Stimulated activated naive B cell treated with anti-CD40 and anti-IgM and Interleukin-4, amounts not matched to agents 10 μg/mL and 1 μg/mL and 100 μg/mL, for 72 hours (primary cell): Measurements from ENCODE around the gene COPRS.

Experiments
- ATAC-seq, 2 donors: fragments of 150-1000 bp; cut with Tn5 transposase; replicated peaks; 2 replicates each; pipeline ENCODE4 v1.10.0; 2021; ENCODE audit warnings: moderate library complexity in 1 of 2
- DNase-seq: peaks from one replicate; pipeline ENCODE4 v3.0.0; 2021
- H3K27ac Mint-ChIP-seq: one replicate; pipeline ENCODE4 v1.8.0; 2022; ENCODE audit warnings: mild to moderate bottlenecking, mixed read lengths
- H3K27me3 Mint-ChIP-seq, 2 donors: one replicate each; pipeline ENCODE4 v1.8.0; 2022; ENCODE audit warnings: mixed read lengths in 2 of 2
- H3K36me3 Mint-ChIP-seq, 2 donors: one replicate each; pipeline ENCODE4 v1.8.0; 2022; ENCODE audit warnings: mixed read lengths in 2 of 2, mild to moderate bottlenecking in 1 of 2
- H3K4me1 Mint-ChIP-seq, 2 donors: one replicate each; pipeline ENCODE4 v1.8.0; 2022; ENCODE audit warnings: mixed read lengths in 2 of 2, mild to moderate bottlenecking in 1 of 2
- H3K4me3 Mint-ChIP-seq, 2 donors: one replicate each; pipeline ENCODE4 v1.8.0; 2022; ENCODE audit warnings: mild to moderate bottlenecking in 2 of 2, mixed read lengths in 2 of 2, moderate library complexity in 1 of 2
- H3K9me3 Mint-ChIP-seq, 2 donors: one replicate each; pipeline ENCODE4 v1.8.0; 2022; ENCODE audit warnings: mixed read lengths in 2 of 2, mild to moderate bottlenecking in 1 of 2

The COPRS gene

DNA sequence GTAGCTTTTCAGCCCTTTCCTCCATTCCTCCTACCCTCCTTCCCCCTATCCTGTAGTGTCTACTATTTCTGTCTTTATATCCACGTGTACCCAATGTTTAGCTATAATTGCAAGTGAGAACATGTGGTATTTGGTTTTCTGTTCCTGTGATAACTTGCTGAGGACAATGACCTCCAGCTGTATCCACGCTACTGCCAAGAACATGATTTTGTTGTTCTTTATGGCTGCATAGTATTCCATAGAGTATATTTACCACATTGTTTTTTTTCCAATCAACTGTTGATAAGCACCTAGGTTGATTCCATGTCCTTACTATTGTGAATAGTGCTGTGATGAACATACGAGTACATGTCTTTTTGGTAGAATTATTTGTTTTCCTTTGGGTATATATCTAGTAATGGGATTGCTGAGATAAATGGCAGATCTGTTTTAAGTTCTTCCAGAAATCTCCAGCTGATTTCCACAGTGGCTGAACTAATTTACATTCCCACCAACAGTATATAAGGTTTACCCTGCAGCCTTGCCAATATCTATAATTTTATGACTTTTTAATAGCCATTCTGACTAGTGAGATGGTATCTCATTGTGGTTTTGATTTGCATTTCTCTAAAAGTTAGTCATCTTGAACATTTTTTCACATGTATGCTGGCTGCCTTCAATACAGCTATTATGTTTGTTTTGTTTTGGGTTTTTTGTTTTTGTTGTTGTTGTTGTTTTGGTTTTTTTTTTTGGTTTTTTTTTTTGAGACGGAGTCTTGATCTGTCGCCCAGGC lies 10.9 kb upstream of the COPRS start:
- ATAC-seq (no peak), DNase-seq (no peak)
- H3K9me3 Mint-ChIP-seq: no peaks in the 10 kb centered on the region
- H3K4me1 Mint-ChIP-seq: no peaks in the 10 kb centered on the region
- H3K27ac Mint-ChIP-seq: no peak overlapping the region
- no peaks in the 10 kb centered on the region for H3K27me3 Mint-ChIP-seq
- no peak overlapping the region for H3K4me3 Mint-ChIP-seq
- H3K36me3 Mint-ChIP-seq: peaks cover 33 to 44% of the 10 kb centered on the region in 2 donors

DNA sequence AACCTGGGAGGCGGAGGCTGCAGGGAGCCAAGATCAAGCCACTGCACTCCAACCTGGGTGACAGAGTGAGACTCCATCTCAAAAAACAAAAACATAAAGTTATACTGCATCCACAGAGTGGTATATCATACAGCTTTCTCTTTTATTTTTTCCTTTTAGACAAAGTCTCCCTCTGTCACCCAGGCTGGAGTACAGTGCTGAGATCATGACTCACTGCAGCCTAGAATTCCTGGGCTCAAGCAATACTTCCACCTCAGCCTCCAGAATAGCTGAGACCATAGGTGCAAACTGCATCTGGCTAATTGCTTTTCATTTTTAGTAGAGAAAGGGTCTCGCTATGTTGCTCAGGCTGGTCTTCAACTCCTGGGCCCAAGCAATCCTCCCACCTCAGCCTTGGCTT lies 10.0 kb upstream of the COPRS start:
- no peak for DNase-seq
- Mint-ChIP-seq H3K27ac (no peak overlapping the region), H3K36me3 (peaks cover 35 to 48% of the 10 kb centered on the region in 2 donors), H3K4me1 (no peaks in the 10 kb centered on the region), H3K4me3 (no peak overlapping the region), H3K27me3 (no peaks in the 10 kb centered on the region), H3K9me3 (no peaks in the 10 kb centered on the region)
- no peak for ATAC-seq

DNA sequence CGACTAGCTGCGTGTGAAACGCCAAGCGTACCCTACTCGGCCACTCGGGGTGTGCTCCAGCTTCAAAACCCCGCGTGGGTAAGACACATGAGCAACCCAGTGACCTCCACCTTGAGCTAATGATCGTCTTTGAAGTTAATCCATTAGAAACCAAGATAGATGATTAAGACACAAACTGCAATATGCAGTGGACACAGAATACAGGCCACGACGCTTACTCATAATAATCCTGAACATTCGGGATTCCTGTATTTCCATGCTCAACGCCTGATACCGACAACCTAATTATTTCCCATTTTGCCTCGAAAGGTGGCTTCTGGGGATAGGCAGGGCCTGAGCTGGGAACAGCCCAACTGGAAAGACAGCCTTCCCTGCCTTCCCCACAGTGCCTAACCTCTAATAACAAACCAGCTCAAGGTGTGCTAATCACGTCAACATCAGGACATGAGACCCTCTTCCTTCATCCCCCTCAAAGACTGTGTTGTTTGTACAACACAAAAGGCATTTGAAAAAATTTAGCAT lies 504 bp upstream of the COPRS start:
- H3K27ac Mint-ChIP-seq: peak overlapping the region; percentile 51
- DNase-seq (no peak), ATAC-seq (no peak)
- H3K27me3 Mint-ChIP-seq: no peaks in the 10 kb centered on the region
- peak overlapping the region; percentile 74 to 86 for H3K4me3 Mint-ChIP-seq
- peaks cover 18 to 27% of the 10 kb centered on the region in 2 donors for H3K4me1 Mint-ChIP-seq
- peaks cover 23 to 29% of the 10 kb centered on the region in 2 donors for H3K36me3 Mint-ChIP-seq
- H3K9me3 Mint-ChIP-seq: no peaks in the 10 kb centered on the region

DNA sequence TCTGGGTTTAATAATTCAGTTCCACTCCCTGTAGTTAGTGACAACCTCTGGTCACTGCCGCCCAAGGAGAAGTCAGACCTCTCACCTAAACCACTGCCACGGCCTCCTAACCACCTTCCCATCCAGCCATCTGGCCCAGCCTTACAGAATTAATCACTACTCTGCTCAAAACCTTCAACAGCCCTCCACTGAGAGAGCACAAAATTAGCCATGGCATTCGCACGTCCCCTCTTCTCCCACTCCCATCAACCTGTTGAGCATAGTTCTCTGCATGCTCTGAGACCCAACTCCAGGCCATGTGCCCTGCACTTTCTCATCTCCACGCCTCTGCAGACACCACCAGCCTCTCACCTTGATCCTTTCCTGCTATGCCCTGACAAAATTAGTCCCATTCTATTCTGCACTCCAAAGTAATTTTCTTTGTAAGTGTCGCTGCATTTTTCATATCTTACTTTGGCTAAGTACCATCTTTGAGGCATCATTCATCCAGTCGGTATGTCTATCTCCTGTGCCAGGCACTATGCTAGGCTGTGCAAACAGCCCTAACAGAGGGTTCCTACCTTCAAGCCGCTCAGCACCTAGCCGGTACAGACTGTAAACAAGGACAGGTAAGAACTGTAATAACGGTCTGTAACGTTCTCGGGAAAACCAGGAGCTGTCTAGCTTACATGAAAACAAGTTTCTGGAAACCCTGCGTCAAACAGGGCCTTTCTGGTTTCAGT lies 963 bp downstream of the COPRS start:
- ATAC-seq (peak; percentile 41 to 49), DNase-seq (no peak)
- no peaks in the 10 kb centered on the region for H3K27me3 Mint-ChIP-seq
- H3K4me3 Mint-ChIP-seq: peak overlapping the region; percentile 86 to 87
- peaks cover 20 to 30% of the 10 kb centered on the region in 2 donors for H3K36me3 Mint-ChIP-seq
- peak overlapping the region; percentile 88 for H3K27ac Mint-ChIP-seq
- no peaks in the 10 kb centered on the region for H3K9me3 Mint-ChIP-seq
- H3K4me1 Mint-ChIP-seq: peaks cover 21 to 27% of the 10 kb centered on the region in 2 donors

DNA sequence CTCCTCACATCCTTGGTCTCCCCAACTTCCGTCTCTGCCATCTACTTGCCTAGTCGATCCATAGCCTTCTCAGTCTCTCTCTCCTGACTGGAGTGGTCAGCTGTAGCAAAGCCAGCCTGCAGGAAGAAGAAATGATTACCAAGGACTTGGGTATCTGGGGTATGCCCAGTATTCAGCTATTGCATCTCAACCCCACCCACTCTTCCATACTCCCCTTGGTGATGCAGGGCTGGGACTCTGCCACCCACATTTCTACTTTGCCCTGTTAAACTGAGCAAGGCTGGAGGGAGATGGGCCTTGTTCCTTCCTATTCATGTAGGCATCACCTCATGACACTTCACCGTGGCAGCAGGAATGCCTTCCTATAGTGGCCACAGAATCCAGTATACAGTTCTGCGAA lies 2.3 kb downstream of the COPRS start:
- DNase-seq (no peak), ATAC-seq (no peak)
- H3K4me1 Mint-ChIP-seq: peaks cover 21 to 27% of the 10 kb centered on the region in 2 donors
- H3K36me3 Mint-ChIP-seq: peaks cover 24 to 35% of the 10 kb centered on the region in 2 donors
- H3K27ac Mint-ChIP-seq: no peak overlapping the region
- no peaks in the 10 kb centered on the region for H3K9me3 Mint-ChIP-seq
- no peak overlapping the region for H3K4me3 Mint-ChIP-seq
- H3K27me3 Mint-ChIP-seq: no peaks in the 10 kb centered on the region

DNA sequence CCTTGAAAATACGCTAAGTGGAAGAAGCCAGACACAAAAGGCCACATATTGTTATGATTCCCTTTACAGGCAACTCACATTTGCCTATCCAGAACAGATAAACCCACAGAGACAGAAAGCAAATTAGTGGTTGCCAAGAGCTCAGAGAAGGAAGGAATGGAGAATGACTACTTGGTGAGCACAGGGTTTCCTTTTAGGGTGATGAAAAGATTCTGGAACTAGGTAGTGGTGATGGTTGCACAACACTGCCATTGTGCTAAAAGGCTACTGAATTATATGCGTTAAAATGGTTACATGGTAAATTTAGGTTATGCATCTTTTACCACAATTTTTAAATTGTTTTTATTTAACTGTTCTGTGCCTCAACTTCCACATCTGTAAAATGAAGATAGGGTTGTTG lies 4.4 kb downstream of the COPRS start:
- no peak for DNase-seq
- H3K27ac Mint-ChIP-seq: no peak overlapping the region

DNA sequence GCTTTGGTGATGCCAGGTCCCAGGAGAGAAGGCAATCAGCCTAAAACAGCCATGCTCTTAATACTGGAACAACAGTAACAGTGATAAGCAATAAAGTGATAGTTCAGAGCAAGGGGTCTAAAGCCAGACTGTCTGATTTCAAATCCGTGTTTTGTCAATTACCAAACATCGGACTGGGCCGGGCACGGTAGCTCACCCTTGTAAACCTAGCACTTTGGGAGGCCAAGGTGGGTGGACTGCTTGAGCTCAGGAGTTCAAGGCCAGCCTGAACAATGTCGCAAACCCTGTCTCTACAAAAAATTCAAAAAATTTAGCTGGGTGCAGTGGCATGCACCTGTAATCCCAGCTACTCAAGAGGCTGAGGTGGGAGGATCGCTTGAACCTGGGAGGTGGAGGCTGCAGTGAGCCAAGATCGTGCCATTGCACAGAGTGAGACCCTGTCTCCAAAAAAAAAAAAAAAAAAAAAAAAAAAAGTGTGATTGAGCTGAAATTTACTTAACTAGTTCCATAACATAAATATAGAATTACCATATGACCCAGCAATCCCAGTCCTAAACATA lies 5.1 kb downstream of the COPRS start:
- no peak overlapping the region for H3K27ac Mint-ChIP-seq
- H3K36me3 Mint-ChIP-seq: peaks cover 29 to 31% of the 10 kb centered on the region in 2 donors
- peaks cover 18 to 26% of the 10 kb centered on the region in 2 donors for H3K4me1 Mint-ChIP-seq
- no peak for DNase-seq
- H3K27me3 Mint-ChIP-seq: no peaks in the 10 kb centered on the region
- no peak for ATAC-seq
- no peaks in the 10 kb centered on the region for H3K9me3 Mint-ChIP-seq
- H3K4me3 Mint-ChIP-seq: no peak overlapping the region

More for the DNA sequence above, 4.4 kb downstream of the COPRS start:
- Mint-ChIP-seq H3K27me3 (no peaks in the 10 kb centered on the region), H3K4me1 (peaks cover 19 to 28% of the 10 kb centered on the region in 2 donors), H3K36me3 (peaks cover 30 to 33% of the 10 kb centered on the region in 2 donors), H3K4me3 (no peak overlapping the region), H3K9me3 (no peaks in the 10 kb centered on the region)
- ATAC-seq: no peak

DNA sequence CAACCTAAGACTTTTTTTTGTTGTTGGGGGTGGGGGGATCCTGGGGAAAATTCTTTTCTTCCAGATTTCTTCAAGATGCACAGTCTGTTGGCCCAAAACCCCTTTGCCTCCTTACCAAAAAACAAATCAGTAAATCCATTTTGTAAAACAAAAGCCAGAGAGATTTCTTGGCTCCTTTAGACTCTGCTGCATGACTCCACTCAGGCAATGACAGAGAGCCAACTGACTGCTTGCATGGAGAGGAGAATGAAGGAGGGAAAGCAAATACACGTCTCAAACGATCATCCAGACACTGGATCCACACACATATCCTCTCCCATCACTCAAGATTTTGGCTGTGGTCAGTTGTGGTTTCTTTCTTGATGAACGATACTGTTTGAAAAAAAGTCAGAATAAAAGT lies 13.8 kb downstream of the COPRS start:
- H3K27ac Mint-ChIP-seq: no peak overlapping the region
- H3K9me3 Mint-ChIP-seq: no peaks in the 10 kb centered on the region
- peaks cover 2 to 5% of the 10 kb centered on the region in 2 donors for H3K4me1 Mint-ChIP-seq
- peaks cover 0 to 2% of the 10 kb centered on the region in 2 donors for H3K36me3 Mint-ChIP-seq
- peaks cover 2% of the 10 kb centered on the region in 2 donors for H3K27me3 Mint-ChIP-seq
- DNase-seq (no peak), ATAC-seq (no peak)
- H3K4me3 Mint-ChIP-seq: no peak overlapping the region

DNA sequence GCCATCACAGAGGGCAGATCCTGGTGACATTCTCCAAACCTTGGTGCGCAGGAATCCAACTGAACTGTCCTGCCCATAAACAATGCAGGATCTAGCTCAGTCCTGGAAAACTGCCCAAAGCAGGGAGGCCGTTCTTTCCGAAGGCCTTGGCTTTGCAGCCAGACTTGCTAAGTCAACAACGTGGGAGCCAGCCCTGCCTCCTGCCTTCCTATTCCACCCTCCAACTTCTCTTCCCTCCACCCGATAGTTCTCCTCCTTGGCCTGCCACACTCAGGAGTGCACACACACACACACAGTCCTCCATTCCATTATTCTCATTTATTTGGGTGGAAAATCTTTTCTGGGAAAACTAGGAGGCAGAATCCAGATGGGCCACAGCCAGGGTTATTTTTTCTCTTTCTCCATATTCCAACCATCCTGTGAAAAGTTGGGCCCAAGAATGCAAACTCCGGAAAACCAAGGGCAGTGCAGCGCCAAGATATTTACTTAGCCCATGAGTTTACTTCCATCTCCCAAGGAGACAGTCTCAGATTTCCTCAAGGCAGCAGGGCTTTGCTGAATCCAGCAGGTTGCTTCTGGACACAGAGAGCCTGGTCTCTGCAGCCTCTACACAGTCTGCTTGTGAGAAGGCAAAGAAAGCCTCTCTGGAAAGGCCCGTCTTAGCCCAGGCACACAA lies 15.8 kb downstream of the COPRS start:
- Mint-ChIP-seq H3K27me3 (peaks cover 6 to 7% of the 10 kb centered on the region in 2 donors), H3K27ac (no peak overlapping the region), H3K4me1 (peaks cover 0 to 2% of the 10 kb centered on the region in 2 donors), H3K9me3 (no peaks in the 10 kb centered on the region), H3K36me3 (no peaks in the 10 kb centered on the region), H3K4me3 (no peak overlapping the region)
- DNase-seq (no peak), ATAC-seq (no peak)

DNA sequence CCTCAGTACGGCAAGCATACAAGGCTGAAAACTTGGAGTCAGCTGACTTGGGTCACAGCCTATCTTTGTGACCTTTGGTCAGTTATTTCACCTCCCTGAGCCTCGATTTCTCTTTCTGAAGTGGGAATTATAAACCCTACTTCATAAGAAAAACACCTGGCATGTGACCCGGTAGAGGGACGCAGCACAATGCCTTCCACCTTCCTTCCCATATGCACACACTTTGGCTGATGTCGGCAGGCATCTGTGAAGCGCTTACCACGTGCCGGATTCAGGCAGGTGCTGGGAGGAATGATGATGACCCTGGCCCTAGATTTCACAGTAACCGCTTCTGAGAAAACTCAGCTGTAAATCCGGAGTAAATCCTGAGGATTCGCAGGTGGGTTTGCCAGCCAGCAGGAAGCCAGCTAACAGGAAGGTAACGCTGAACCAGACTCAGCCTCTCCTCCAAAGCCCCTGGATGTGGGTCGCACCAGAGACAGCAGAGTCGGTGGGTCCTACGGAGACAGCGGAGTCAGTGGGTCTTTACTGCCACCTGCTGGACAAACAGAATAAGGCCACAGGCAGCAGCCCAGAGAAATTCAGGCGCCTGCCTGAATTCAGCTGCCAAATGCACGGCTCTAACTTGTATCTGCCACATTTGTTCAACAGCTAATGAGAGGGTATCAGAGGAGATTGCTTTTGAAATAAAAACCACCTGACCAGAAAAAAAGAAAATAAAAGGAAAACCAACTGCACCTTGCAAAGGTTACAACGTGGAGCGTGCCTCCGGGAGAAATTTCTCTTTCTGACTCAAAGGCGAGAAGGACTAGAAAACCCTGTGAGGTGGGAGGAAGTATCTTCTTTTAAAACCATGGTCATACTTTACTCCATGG lies 16.6 kb downstream of the COPRS start:
- Mint-ChIP-seq H3K27ac (no peak overlapping the region), H3K27me3 (peaks cover 11 to 12% of the 10 kb centered on the region in 2 donors), H3K9me3 (no peaks in the 10 kb centered on the region), H3K36me3 (no peaks in the 10 kb centered on the region), H3K4me3 (no peak overlapping the region), H3K4me1 (peaks cover 0 to 2% of the 10 kb centered on the region in 2 donors)
- DNase-seq: peak; percentile 53
- ATAC-seq: peak; percentile 95 to 96

DNA sequence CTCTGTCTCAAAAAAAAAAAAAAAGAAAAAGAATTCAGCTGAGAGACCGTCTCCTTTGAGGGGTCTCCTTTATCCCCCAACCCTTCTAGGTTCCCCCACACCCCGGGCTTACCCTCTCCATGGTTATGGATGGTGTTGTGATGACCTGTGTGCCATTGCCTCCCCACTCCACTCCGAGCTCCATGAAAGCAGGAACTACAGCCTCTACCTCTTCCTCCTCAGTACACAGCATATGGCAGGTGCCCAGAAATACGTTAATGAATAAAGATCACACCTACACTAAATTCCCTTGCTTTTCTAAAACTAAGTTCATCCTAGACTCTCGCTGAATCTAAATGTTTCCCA lies 17.2 kb downstream of the COPRS start:
- Mint-ChIP-seq H3K27ac (no peak overlapping the region), H3K9me3 (no peaks in the 10 kb centered on the region)

DNA sequence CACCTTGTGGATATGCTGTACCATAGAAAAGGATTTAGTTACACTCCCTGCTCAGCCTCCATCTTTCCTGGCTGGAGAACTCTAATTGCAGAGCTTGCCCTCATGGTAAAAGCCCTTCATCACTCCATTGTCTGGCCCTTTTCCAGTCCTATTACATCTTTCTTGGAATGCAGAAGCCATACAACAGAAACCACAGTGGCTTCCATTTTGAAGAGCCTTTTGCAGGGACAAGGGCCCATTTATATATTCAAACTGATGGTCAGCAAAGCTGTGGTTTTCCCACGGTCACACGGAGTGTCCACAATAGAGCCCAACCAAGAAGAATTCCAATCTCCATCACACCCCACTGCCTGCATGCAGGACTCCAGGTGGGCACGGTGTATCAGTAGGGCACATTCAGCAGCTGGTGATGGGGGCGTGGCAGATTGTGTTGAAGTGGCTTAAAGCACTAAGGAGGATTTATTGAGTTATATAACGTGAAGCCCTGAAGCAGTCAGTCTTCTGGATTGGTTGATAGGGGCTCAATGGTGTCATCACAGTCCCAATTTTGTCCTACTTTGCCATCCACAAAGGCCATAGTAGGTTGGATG lies 20.3 kb downstream of the COPRS start:
- ATAC-seq (no peak), DNase-seq (no peak)
- H3K4me1 Mint-ChIP-seq: peaks cover 3 to 10% of the 10 kb centered on the region in 2 donors
- H3K4me3 Mint-ChIP-seq: no peak overlapping the region
- H3K27me3 Mint-ChIP-seq: peaks cover 13 to 14% of the 10 kb centered on the region in 2 donors
- H3K36me3 Mint-ChIP-seq: no peaks in the 10 kb centered on the region
- H3K27ac Mint-ChIP-seq: no peak overlapping the region
- H3K9me3 Mint-ChIP-seq: no peaks in the 10 kb centered on the region

More for the DNA sequence above, 17.2 kb downstream of the COPRS start:
- Mint-ChIP-seq H3K4me1 (peaks cover 0 to 2% of the 10 kb centered on the region in 2 donors), H3K36me3 (no peaks in the 10 kb centered on the region), H3K27me3 (peaks cover 13 to 14% of the 10 kb centered on the region in 2 donors), H3K4me3 (no peak overlapping the region)
- DNase-seq (no peak), ATAC-seq (no peak)

DNA sequence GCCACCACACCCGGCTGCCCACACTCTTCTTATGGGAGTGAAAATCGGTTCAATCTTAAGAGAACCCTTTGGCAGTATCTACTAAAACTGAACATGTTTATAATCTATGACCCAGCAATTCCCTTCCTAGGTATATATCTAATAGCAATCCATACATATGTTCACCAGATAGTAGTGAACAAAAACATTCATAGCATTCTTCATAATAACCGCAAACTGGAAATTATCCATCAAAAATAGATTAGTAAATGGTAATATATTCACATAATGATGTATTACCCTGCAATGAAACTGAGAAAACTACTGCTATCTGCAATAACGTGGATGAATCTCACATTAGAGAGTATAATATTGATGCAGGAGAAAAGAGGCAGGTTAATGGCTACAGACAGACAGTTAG lies 23.1 kb downstream of the COPRS start:
- no peak for DNase-seq
- H3K27ac Mint-ChIP-seq: no peak overlapping the region

More for the DNA sequence above, 23.1 kb downstream of the COPRS start:
- ATAC-seq: no peak
- Mint-ChIP-seq H3K36me3 (no peaks in the 10 kb centered on the region), H3K4me1 (peaks cover 3 to 15% of the 10 kb centered on the region in 2 donors), H3K27me3 (peaks cover 13 to 14% of the 10 kb centered on the region in 2 donors), H3K4me3 (no peak overlapping the region), H3K9me3 (peaks cover 0 to 3% of the 10 kb centered on the region in 2 donors)
